ENCODE data around the gene KRTAP21-1.
"Not testable (repeated sequence)": the region's sequence is repeated elsewhere in the genome, so short reads cannot be mapped to it uniquely, and the experiment has no call there.

The KRTAP21-1 gene

DNA sequence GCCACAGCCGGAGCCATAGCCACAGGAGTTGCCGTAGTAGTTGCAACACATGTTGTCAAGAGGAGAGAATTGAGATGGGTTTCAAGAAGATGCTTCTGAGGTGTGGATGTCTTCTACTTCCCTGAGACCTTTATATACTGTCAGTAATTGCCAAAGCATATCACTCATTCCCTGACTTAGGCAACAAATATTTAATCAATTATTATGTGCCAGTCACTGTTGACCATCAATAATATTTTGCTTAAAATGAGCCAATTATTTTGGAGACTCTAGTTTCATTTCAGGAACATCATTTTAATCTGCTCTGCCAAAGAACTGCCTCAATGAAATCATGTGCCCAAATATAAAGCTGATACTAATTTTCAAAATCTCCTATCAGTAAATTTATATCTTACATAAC lies at the start of gene KRTAP21-1:
Gene KRTAP21-1 (minus strand): TSS at position 101 of the 400 bp plus-strand sequence. CDS start 50 bp downstream, at position 51.
- DNase-seq (ENCODE audit: low spot score): not testable (repeated sequence)

DNA sequence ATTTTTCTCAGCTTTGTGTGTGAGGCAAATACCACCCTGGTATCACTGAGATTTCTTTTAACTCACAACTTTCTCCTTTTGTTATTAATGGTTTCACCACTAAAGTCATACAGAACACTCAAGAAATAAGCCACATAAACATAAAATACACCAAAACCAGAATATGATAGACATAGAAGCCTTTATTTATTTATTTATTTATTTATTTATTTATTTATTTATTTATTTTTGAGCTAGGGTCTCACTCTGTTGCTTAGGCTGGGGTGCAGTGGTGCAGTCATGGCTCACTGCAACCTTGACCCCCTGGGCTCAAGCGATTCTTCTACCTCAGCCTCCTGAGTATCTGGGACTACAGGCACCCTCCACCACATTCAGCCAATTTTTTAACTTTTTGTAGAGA lies 45.4 kb upstream of the KRTAP21-1 start:
- DNase-seq (ENCODE audit: low spot score): no peak

DNA sequence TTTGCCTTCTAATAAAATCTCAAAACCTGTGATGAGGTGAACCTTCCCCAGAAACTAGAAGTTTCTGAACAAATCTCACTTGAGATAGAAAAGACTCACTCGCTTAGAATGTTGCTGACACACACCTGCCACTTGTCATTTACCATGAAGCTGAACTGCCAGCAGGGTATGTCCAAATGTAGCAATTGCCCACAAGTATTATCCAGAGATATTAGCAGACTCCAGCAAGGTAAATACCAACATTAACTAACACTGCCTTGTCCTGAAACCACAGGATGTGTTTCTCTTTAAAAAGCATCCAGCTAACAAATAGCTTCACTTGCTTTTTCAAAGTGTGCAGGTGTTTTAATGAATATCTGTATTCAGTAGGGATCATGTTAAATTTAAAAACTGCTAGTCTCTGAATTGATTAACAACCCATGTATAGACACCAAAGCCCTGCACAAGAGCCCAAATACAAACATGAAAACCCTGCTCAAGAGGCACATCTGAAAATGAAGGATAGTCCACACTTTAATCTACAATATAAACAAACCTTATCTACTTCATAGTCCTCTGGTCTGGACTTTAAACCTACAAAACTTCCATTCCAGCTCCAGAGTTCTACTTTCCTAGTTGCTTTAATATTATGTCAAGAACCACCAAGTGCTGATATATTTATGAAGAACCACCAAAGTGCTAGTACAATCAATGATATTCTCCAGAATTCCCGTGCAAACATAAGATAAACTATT lies 38.5 kb upstream of the KRTAP21-1 start:
- DNase-seq (ENCODE audit: low spot score): no peak

DNA sequence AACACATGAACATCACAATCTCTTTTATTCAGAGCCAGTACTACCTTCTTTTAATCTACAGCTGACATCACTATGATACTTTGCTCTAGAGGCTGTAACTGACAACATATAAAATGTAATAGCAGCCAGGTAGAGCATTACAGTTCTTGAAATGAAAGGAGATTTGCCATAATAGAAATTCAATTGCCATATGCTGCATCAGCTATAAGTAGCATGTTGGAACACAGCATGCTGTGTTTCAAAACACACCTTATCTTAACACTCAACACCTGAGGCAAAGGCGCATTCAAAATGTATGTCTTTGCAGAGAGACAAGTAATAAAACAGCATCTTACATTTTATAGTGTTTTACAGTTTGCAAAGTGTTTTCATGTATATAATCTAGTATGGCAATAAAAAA lies 24.0 kb upstream of the KRTAP21-1 start:
- DNase-seq (ENCODE audit: low spot score): no peak

DNA sequence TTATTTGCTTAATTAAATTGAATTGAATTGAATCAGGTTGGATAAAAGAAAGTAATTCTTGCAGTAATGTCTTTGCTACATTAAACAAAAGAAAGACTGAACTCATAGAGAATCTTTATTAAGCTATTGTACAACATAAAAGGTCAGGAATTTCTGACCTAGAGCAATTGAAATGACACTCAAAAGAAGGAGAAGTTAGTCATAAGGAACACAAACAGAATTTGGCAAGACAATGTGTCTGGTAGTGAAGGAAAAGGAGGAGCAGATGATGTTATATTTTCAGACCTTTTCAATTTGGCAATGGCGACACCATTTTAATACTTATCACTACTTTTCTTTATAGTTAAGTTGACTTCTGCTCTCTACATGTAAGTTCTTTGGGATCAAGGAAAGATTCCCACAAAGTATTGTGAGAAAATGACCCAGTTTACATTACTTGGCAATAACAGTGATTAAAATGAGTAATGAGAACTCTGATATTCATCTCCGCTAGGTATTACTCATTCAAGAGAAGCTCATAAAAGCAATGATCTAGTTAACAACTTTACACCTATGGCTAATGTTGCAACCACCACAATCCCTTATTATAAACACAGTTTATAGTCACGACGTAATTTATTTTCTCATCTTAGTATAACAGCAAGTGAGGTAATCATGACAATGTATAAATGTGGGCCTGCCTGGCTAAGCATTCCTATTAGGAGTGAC lies 14.7 kb upstream of the KRTAP21-1 start:
- no peak for DNase-seq (ENCODE audit: low spot score)

DNA sequence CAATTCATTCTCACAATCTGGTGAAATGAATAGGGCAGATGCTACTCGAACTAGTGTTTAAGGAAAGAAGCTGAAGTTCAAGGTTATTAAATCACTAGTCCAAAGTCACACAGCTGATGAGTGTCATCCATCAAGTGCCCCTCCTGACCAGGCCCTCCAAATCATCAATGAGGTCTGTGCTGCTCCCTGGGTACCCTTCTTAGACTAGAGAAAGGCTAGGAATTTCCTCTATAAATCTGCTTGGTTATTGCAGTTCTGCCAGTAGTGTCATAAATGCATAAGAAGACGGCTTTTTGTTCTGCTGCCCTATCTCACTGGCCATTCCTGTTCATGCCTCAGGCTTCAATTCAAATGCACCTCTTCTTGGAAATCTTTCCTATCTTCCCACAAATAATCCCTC lies 5.5 kb upstream of the KRTAP21-1 start:
- no peak for DNase-seq (ENCODE audit: low spot score)

DNA sequence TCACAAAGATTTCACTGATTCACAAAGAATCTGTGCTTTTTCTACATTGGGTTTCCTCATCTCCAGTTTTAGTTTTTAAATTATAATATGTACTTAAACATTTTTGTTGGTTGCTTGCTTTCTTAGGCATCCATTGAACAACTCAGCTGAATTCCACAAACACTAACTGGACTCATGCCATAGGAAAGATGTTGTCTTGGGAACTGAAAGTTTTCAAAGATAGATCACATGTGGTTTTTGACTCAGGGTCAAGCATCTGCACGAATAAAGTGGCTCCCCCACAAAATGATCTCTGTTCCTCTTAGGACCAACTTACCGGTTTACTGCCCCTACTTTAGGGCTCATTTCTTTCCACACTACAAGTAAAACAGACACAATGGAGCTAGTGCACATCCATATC lies 3.1 kb upstream of the KRTAP21-1 start:
- no peak for DNase-seq (ENCODE audit: low spot score)

DNA sequence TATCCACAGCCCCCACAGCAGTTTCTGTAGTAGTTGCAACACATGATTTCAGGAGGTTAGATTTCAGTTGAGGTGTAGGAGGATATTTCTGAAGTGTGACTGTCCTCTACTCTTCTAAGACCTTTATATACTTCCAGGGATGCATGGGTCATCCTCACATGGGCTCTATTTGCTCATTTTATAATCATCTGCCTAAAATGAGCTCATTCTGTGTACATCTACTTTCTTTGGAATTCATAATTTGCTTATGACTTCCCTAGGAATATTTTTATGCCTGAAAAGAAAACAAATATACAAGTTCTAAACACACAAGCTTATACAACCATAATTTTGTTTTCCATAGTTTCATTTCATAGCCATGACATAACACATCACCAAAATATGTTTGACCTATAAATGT lies 8.1 kb downstream of the KRTAP21-1 start, which contains the start of gene KRTAP21-2:
Gene KRTAP21-2 (minus strand): TSS at position 101 of the 400 bp plus-strand sequence. CDS start 57 bp downstream, at position 44.
- DNase-seq (ENCODE audit: low spot score): no peak

DNA sequence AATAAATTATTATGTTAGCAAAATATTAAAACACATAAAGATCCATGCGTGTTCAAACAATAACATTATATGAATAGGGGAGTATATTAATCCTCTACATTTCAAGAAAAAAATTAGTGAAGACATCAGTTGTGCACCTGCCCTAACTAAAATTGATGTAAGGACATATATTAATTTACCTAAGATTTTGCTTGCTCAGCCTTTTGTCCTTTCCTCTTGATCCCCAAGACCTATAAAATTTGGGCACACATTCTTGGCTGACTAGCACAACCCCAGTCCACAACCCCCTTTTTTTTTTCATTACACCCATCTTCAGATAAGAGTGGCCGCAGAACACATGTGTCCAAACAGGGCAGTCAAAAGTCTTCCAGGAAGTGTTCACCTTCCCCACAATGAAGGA lies 14.8 kb downstream of the KRTAP21-1 start:
- no peak for DNase-seq (ENCODE audit: low spot score)

DNA sequence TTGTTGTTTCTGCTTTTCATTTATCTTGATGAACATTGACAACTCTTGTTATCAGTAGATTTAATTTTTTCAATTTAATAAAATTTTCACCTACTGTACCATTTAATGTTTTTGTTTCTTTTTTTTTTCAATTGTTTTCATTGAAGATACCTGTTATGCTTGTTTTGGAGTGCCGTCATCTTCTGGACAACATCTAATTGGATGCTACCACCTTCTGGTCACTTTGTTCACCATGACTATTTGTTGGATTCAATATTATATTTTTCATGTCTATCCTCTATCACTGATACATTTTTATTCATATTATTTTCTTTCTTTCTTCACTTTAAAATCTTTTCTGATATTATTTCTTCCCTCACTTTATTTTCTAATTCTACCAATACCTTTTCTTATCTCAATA lies 22.2 kb downstream of the KRTAP21-1 start:
- DNase-seq (ENCODE audit: low spot score): no peak

DNA sequence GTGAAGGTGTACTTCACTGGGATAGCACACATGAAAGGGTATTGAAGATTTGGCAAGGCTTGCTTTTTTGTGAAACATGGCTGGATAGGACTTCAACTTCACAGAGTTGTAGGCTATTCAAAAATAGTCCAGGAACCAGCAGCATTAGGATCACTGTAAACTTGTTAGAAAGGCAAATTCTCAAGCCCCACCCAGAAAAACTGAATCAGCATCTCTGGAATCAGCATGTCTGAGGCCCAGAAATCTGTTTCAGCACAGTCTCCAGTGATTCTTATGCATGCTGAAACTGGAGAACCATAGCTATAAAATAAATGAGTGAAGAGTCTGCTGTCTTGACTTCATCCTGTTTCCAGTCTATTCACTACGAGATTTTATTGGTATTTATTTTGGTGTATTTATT lies 28.5 kb downstream of the KRTAP21-1 start:
- DNase-seq (ENCODE audit: low spot score): no peak

DNA sequence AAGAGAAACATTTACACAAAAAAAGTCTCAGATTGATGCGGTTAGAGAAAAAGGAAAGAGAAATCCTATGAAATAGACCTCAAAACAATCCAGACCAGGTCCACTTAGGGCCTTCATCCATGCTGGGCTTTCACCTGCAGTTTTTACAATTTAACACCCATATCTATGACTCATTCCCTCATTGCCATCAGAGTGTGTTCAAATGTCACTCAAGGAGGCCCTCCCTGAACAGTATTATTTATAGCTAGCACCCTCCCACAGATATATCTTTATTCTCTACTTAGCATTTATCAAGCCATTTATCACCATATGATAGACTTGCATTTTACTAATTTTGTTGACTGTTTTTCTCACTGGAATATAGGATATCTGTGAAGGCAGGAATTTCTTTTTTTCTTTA lies 35.8 kb downstream of the KRTAP21-1 start:
- DNase-seq (ENCODE audit: low spot score): no peak

DNA sequence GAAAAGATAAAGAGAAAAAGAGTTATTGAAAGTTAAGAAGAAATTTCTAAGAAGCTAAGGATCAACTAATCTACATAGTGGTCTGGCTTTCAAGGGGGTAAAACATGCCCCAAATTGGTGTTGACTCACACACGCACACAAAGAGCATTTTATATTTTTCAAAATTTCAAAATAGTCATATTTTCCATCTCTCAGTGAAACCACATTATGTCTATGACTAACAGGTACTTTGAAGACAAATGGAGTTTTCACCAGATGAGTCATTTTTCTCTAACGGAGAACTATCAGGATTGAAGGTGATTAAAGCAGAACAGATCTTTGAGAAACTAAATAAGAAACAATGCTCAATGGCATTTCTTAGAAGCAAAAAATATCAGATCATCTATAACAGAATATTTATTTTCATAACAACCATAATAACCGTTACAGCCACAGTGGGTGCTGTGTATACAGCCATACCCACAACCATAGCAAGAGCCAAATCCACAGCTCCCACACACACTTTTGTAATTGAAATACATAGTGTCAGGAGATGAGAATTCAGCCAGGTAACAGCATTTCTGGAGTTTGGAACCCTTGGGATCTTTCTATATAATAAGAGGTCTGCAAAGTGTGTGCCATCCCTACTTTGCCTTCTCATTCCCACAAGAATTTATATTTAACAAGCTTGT lies 36.9 kb downstream of the KRTAP21-1 start, which contains the start of gene KRTAP21-3:
Gene KRTAP21-3 (minus strand): TSS at position 539 of the 671 bp plus-strand sequence. CDS start 18 bp downstream, at position 521.
- DNase-seq (ENCODE audit: low spot score): no peak

DNA sequence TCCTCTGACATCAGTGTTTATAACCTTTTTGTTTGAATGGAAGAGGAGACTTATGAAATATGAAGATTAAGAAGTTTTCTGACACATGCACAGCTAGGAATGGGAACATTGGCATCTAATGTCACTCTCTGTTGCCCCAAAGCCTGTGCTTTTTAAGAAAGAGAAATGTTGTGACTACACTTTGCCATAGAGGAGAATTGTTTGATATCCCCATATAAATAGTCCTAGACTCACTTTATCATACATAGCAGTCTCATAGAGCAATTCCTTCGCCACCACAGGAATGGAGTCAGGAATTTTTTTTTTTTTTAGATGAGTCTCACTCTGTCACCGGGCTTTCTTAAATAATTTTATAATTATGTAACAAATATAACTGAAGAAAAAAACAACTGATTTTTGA lies 38.1 kb downstream of the KRTAP21-1 start:
- DNase-seq (ENCODE audit: low spot score): no peak

DNA sequence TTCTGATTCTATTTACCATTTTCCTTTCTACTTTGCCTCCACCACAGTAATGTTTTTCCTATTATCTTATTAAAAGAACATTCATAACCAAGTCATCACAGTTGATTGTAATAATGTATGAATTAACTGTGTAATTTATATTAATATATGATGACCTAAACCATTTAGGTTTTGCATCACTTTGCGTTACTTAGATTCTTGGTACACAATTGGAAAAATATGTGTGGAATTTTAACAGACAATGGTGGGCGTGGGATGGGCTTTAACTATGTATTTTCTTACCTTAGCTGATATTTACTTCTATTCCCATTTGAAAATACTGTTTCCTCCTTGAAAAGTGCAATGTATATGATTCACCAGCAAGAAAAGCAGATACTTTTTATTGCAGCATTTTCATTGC lies 40.3 kb downstream of the KRTAP21-1 start:
- no peak for DNase-seq (ENCODE audit: low spot score)

DNA sequence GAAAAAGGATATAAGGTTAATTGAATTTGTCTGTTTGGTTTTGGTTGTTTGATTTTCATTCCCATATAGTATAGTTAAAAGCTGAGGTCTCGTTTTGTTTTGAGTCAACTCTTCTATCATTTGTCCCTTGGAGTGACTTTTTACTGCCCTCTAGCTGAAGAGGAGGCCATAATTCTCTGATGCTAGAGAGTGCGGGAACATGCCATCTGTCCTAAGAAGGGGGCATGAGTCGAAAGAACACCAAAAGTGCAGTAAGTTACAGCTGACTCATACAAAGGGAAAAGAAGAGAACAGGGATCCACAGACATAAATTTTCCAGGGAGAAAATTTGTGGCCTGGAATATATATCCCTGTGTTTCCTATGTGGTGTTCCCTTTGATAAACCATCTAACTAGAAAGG lies 40.8 kb downstream of the KRTAP21-1 start:
- DNase-seq (ENCODE audit: low spot score): no peak

DNA sequence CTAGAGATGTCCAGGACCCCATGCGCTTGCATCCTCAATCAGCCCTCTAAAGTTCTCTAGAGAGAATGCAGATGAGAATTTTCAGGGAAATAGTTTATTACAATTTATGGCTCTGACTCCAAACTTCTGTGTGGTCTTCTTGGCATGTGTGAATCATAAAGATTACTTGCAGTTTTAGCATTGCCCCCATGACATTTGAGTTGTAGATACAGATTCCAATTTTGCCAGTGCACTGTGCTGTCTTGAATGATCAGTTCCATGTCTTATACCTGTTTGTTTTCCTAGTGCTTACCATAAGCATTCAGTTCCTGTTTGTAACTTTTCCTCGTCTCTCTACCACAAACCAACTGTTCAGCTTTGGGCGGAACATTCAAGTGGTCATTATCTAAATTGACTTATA lies 41.5 kb downstream of the KRTAP21-1 start:
- DNase-seq (ENCODE audit: low spot score): no peak

DNA sequence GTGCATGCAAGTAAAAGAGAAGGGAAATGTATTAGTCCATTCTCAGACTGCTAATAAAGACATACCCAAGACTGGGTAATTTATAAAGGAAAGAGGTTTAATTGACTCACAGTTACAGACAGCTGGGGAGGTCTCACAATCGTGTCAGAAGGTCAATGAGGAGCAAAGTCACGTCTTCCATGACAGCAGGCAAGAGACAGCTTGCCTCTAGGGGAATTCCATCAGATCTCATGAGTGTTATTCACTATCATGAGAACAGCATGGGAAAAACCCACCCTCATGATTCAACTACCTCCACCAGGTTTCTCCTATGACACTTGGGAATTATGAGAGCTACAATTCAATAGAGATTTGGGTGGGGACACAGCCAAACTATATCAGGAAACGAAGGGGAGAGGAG lies 44.7 kb downstream of the KRTAP21-1 start:
- DNase-seq (ENCODE audit: low spot score): no peak

DNA sequence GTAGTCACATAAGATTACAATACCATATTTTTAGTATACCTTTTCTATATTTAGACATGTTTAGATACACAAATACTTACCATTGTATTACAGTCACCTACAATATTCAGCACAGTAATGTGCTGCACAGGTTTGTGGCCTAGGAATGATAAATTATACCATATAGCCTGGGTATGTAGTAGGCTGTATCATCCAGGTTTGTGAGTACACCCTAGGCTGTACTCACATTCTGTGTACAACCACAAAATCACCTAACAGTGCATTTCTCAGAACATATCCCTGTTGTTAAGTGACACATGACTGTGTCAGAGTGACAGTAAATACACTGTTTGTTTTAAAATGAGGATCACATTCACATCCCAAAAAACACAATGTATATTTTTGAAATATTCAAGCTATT lies 47.8 kb downstream of the KRTAP21-1 start:
- no peak for DNase-seq (ENCODE audit: low spot score)

Measured in left forelimb (tissue), 1 donor.